HTR-8/SVneo (cell line): Measurements from ENCODE around the gene ZBTB17.
"Not testable (repeated sequence)": the region's sequence is repeated elsewhere in the genome, so short reads cannot be mapped to it uniquely, and the experiment has no call there.

ENCODE experiments used
- DNase-seq: peaks from one replicate; pipeline ENCODE4 v3.0.0; 2011; ENCODE audit warnings: low spot score, mixed read lengths; ENCODE audit not compliant: insufficient read length
- FAIRE-seq: peaks from 2 replicates; lab custom pipeline; 2011; peaks lifted over from hg19 to GRCh38; lab: Jason Lieb, UNC

Gene ZBTB17

DNA sequence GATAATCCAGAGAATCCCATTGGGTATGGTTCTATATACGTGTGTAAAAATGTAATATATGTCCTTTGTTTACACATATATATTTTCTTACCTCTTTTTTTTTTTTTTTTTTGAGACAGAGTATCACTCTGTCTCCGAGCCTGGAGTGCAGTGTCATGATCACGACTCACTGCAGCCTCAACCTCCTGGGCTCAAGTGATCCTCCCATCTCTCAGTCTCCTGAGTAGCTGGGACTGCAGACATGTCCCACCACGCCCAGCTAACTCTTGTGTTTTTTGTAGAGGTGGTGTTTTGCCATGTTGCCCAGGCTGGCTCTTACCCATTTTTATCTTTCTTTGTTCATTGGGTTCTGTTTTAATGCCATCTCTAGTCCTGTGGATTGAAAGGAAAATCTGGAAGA lies 59.5 kb downstream of the ZBTB17 start:
- FAIRE-seq (no peak), DNase-seq (no peak)

GRCh38 chr1:15915991-15916390 lies 59.9 kb downstream of the ZBTB17 start:
- DNase-seq (no peak), FAIRE-seq (no peak)

DNA sequence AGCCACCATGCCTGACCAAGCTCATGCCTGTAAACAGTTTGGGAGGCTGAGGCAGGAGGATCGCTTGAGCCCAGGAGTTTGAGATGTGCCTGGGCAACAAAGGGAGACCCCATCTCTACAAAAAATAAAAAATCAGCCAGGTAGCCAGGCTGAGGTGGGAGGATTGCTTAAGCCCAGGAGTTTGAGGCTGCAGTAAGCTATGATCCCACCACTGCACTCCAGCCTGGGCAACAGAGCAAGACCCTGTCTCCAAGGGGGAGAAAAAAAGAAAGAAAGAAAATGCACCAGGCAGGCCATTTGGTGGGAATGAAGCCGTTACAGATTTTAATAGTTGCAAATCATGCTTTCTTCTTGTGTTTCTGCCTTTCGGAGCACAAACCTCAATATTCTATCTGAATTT lies 62.3 kb downstream of the ZBTB17 start:
- DNase-seq, FAIRE-seq: not testable (repeated sequence)

DNA sequence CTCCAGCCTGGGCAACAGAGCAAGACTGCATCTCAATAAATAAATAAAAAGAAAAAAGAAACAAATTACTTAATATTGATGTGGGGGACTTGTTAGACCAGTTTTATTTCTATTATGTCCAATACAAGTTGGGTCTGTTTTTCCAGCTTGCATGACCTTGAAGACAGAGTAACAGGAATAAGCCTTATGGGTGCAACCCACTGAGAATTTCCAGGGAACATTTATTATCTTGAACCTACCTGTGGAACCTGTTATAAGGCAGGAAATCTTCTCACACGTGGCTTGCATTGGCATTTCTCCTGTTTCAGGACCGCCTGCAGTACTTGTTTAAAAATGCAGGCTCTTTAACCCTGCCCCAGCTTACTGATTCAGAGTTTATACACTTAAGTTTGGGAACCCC lies 64.0 kb downstream of the ZBTB17 start:
- FAIRE-seq (no peak), DNase-seq (no peak)

DNA sequence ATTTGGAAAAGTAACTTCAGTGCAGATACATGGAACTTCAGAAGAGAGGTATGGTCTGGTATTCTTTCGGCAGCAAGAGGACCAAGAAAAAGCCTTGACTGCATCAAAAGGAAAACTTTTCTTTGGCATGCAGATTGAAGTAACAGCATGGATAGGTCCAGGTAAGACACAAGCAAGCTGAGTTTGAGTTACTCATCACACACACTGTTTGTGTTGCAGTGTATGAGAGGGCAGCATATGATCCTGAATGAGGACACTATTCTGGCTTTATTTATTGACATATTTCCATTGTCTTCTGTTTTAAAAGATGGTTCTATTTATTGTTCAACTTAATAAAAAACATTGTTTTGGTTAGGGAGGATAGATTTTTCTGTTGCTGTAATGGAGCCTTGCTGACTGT lies 64.8 kb downstream of the ZBTB17 start:
- FAIRE-seq, result no peak
- no peak for DNase-seq

- FAIRE-seq (no peak), DNase-seq (no peak)
These were observed 67.3 kb downstream of the ZBTB17 start for GRCh38 chr1:15908597-15908996.

GRCh38 chr1:15902882-15903281 lies 73.0 kb downstream of the ZBTB17 start:
- DNase-seq (no peak), FAIRE-seq (no peak)

GRCh38 chr1:15900662-15901279 lies 75.1 kb downstream of the ZBTB17 start:
- FAIRE-seq (no peak), DNase-seq (no peak)

DNA sequence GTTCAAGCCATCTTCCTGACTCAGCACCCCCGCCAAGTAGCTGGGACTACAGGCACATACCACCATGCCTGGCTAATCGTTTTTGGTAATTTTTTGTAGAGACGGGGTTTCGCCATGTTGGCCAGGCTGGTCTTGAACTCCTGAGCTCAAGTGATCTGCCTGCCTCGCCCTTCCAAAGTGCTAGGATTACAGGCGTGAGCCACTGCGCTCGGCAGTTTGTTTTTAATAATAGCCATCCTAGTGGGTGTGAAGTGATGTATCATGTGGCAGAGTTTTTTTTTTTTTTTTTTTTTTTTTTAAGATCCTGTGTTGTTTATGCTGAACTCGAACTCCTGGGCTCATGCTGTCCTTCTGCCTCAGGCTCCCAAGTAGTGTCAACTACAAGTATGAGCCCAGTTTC lies 76.6 kb downstream of the ZBTB17 start:
- DNase-seq (no peak), FAIRE-seq (no peak)

- FAIRE-seq, result not testable (repeated sequence)
These were observed 78.9 kb downstream of the ZBTB17 start for GRCh38 chr1:15896841-15897610.

GRCh38 chr1:15895233-15895632 lies 80.7 kb downstream of the ZBTB17 start:
- no peak for FAIRE-seq
- DNase-seq, result no peak

More at GRCh38 chr1:15896841-15897610, 78.9 kb downstream of the ZBTB17 start:
- DNase-seq, result not testable (repeated sequence)

DNA sequence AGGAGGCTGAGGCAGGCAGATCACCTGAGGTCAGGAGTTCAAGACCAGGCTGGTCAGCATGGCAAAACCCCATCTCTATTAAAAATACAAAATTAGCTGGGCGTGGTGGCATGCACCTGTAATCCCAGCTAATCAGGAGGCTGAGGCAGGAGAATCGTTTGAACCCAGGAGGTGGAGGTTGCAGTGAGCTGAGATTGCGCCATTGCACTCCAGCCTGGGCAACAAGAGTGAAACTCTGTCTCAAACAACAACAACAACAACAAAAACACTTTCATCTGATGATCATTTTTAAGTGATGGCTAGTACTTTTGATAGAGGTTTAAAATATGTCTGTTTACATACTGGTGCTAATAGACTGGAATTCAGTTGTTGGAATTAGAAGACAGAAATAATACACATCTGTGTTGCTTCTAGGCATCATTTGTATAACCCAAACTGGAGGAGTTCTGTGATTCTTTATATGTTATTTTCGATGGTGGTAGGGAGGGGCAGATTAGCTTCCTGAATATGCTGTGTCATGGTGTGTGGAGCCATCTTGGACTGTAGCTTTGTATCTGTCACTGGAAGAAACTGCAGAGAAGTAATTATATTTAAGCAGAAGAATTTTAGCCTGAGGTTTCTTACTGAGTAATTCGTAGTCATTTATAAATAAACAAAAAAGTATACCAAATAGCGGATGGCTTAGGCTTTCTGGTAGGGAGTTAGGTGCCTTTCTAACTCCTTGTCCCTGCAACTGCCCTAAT lies 82.9 kb downstream of the ZBTB17 start:
- not testable (repeated sequence) for DNase-seq, FAIRE-seq
